OCI-LY3 (cell line): Measurements from ENCODE around the gene CROCC2.

Source experiments
- H2AFZ ChIP-seq: fragments of 200-600, 300-600 bp; shearing (Covaris generic); 2 replicates; pipeline ENCODE4 v1.6.0; 2014; ENCODE audit warnings: antibody characterized with exemption, low read depth, low read length
- H3K27ac ChIP-seq: fragments of 200-600, 300-600 bp; sonication (generic); 2 replicates; pipeline ENCODE4 v1.5.1; 2014; ENCODE audit warnings: mild to moderate bottlenecking, low read length, moderate library complexity, mixed read lengths
- H3K27me3 ChIP-seq: fragments of 200-600, 300-600 bp; sonication (generic); 2 replicates; pipeline ENCODE4 v1.6.1; 2014; ENCODE audit warnings: low read depth, low read length, mixed read lengths
- H3K36me3 ChIP-seq: fragments of 200-600, 300-600 bp; sonication (generic); replicated peaks from 2 replicates; pipeline ENCODE3; 2014; ENCODE audit warnings: low read depth, low read length, mixed read lengths
- H3K4me1 ChIP-seq: fragments of 300-600, 200-600 bp; sonication (generic); 2 replicates; pipeline ENCODE4 v1.6.1; 2014; ENCODE audit warnings: low read length, mixed read lengths
- H3K4me2 ChIP-seq: fragments of 200-600, 300-600 bp; sonication (generic); 2 replicates; pipeline ENCODE4 v1.6.1; 2014; ENCODE audit warnings: low read length, mixed read lengths
- H3K4me3 ChIP-seq: fragments of 300-600, 200-600 bp; sonication (generic); 2 replicates; pipeline ENCODE4 v1.5.1; 2014; ENCODE audit warnings: antibody characterized with exemption, mild to moderate bottlenecking, low read length, moderate library complexity
- H3K79me2 ChIP-seq: fragments of 300-600, 200-600 bp; shearing (Covaris generic); 2 replicates; pipeline ENCODE4 v1.6.1; 2014; ENCODE audit warnings: mild to moderate bottlenecking, low read length, mixed read lengths
- H3K9ac ChIP-seq: fragments of 300-600, 200-600 bp; shearing (Covaris generic); 2 replicates; pipeline ENCODE4 v1.6.0; 2014; ENCODE audit warnings: mild to moderate bottlenecking, low read length, moderate library complexity
- H3K9me3 ChIP-seq: fragments of 200-600, 300-600 bp; shearing (Covaris generic); 2 replicates; pipeline ENCODE4 v1.6.1; 2014; ENCODE audit warnings: low read length, mixed read lengths; ENCODE audit not compliant: insufficient read depth
- H4K20me1 ChIP-seq: fragments of 200-600, 300-600 bp; sonication (generic); 2 replicates; pipeline ENCODE4 v1.6.1; 2016; ENCODE audit warnings: low read length, mixed read lengths; ENCODE audit not compliant: insufficient read depth
- EZH2phosphoT487 ChIP-seq: fragments of 200-600 bp; shearing (Covaris generic); IDR thresholded peaks from 2 replicates; pipeline ENCODE4 v1.6.1; 2018; ENCODE audit warnings: antibody characterized with exemption, mixed run types, low read depth
- TF ChIP-seq, protein P1 (sequence below): fragments of 200-600, 300-600 bp; sonication (generic); IDR thresholded peaks from 2 replicates; pipeline ENCODE4 v1.5.1; 2014; ENCODE audit warnings: antibody characterized with exemption, low read length, low read depth

The CROCC2 gene

DNA sequence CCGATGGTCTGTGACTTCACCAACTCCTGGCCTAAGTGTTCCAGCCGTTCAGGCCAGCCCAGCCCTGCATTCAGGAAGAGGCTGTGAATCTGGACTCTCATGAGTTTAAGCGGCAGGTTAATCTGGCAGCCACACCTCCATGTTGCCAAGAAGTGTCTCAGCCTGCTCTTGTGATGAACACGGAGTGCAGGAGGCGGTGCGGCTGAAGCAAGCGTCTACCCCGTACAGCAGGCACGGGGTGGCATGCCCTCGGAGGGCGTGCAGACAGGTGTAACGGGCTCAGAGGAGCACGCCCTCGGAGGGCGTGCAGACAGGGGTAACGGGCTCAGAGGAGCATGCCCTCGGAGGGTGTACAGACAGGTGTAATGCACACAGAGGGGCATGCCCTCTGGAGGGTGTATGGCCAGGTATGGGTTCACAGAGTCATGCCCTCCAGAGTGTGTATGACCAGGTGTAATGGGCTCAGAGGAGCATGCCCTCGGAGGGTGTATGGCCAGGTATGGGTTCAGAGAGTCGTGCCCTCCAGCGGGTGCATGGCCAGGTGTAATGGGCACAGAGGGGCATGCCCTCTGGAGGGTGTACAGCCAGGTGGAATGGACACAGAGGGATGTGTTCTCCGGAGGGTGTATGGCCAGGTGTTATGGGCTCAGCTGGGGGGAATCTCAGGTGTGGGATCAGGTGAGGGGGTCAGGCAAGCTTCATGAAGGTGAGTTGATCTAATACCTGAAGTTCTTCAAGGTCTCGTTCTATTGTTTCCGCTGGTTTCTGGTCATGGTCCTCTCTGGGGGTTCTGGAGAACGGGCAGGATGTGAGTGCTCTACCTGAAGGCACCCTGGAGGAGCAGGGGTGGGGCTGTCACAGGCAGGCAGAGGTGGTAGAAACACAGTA, 22.6 kb downstream of the CROCC2 start:
- no peaks in the 10 kb centered on the region for H3K27me3 ChIP-seq
- H2AFZ ChIP-seq, result no peak overlapping the region

DNA sequence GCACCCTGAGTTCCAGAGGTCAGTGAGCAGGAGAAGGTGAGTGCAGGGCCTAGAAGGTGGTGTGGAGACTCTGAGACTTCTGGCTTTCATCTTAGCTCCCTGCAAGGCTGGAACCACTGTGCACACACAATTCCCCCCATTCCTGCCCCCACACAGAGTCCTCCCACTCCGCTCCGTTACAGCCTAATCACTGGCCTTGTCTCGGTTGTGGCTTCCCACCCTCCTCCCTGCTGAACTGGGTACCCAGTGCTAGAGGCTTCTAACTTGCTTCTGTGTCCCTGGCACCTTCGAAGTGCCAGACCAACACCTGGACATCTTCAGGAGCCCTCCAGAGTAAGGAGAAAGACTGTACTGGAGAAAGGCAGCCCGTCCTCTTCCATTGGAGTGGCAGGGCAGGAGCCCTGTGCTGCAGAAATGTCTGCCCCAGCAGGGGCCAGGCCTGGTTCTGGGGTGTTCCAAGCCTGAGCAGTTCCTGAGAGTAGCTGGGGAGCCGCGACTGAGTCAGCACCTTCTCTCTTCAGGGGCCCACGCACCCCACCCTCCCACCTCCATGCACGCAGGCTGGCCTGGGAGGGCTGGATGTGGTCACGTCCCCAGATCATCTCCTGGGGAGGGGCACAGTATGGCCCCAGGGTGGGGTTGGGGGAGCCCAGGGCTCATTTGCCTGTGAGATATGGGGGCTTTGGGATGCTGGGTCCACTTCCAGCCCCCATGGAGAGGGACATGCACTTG, 23.4 kb downstream of the CROCC2 start:
- Histone ChIP-seq H3K9me3 (no peaks in the 10 kb centered on the region), H3K4me3 (no peak overlapping the region), H3K79me2 (no peaks in the 10 kb centered on the region), H3K27ac (no peak overlapping the region), H3K4me2 (no peak overlapping the region), H3K9ac (no peak overlapping the region), H2AFZ (no peak overlapping the region), H4K20me1 (no peaks in the 10 kb centered on the region), H3K4me1 (no peaks in the 10 kb centered on the region), H3K27me3 (no peaks in the 10 kb centered on the region), H3K36me3 (no peaks in the 10 kb centered on the region)
- TF ChIP-seq, protein P1, sequence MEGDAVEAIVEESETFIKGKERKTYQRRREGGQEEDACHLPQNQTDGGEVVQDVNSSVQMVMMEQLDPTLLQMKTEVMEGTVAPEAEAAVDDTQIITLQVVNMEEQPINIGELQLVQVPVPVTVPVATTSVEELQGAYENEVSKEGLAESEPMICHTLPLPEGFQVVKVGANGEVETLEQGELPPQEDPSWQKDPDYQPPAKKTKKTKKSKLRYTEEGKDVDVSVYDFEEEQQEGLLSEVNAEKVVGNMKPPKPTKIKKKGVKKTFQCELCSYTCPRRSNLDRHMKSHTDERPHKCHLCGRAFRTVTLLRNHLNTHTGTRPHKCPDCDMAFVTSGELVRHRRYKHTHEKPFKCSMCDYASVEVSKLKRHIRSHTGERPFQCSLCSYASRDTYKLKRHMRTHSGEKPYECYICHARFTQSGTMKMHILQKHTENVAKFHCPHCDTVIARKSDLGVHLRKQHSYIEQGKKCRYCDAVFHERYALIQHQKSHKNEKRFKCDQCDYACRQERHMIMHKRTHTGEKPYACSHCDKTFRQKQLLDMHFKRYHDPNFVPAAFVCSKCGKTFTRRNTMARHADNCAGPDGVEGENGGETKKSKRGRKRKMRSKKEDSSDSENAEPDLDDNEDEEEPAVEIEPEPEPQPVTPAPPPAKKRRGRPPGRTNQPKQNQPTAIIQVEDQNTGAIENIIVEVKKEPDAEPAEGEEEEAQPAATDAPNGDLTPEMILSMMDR, result no peak
- no peak for TF ChIP-seq EZH2phosphoT487

More for the DNA sequence above, 22.6 kb downstream of the CROCC2 start:
- Histone ChIP-seq H3K79me2 (no peaks in the 10 kb centered on the region), H4K20me1 (no peaks in the 10 kb centered on the region), H3K4me1 (no peaks in the 10 kb centered on the region), H3K4me3 (no peak overlapping the region), H3K36me3 (no peaks in the 10 kb centered on the region), H3K9ac (no peak overlapping the region), H3K4me2 (no peak overlapping the region), H3K27ac (no peak overlapping the region), H3K9me3 (no peaks in the 10 kb centered on the region)
- no peak for TF ChIP-seq EZH2phosphoT487
- TF ChIP-seq, protein P1, result no peak

DNA sequence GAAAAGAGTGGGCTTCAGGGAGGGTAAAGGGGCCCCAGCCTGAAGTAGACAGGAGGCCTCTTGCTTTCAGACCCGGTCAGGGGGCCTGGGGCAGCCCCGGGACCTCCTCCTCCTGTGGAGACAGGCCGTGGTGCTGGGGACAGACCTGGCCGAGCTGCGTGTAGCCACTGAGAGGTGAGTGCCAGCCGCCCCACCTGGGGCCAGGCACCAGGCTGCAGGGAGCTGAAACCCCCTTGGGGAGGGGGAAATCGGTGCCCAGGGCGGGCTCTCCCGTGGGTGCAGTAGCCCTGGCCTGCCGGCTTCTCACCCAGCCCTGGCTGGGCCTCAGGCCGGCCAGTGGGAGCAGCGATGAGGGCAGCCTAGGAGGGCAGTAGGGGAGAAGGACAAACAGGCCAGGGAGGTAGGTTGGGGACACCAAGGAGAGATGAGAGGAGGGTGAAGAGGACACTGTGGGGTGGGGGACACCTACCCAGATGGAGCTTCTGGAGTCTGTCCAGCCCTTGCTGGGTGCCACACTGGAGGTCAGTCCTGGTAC, 24.0 kb downstream of the CROCC2 start:
- Histone ChIP-seq H3K36me3 (no peaks in the 10 kb centered on the region), H3K27ac (no peak overlapping the region), H3K9me3 (no peaks in the 10 kb centered on the region), H4K20me1 (no peaks in the 10 kb centered on the region), H3K79me2 (no peaks in the 10 kb centered on the region), H3K4me1 (no peaks in the 10 kb centered on the region), H3K9ac (no peak overlapping the region), H3K27me3 (no peaks in the 10 kb centered on the region), H3K4me3 (no peak overlapping the region), H3K4me2 (no peak overlapping the region), H2AFZ (no peak overlapping the region)
- TF ChIP-seq, protein P1, result no peak
- TF ChIP-seq EZH2phosphoT487, result no peak
